Activated naive CD4-positive, alpha-beta T cell treated with anti-CD3 and anti-CD28 coated beads for 36 hours (primary cell): ENCODE results near the gene HRG. TPM values are rescaled to one million over a fixed set of nuclear protein-coding genes. Genes with fewer than 3 reads are reported as not detected.

Source experiments
- CTCF ChIA-PET: fragments of 350-600 bp; sonication (Branson Sonifier 250); formaldehyde crosslinking; loops from one replicate; lab custom pipeline; 2021; ENCODE audit warnings: antibody characterized with exemption; lab: Charles Lee
- DNase-seq: peaks from one replicate; pipeline ENCODE4 v3.0.0-alpha.2; 2020
- H3K27ac Mint-ChIP-seq: one replicate; pipeline ENCODE4 v1.8.0; 2021; ENCODE audit warnings: mild to moderate bottlenecking, mixed read lengths
- H3K27me3 Mint-ChIP-seq: one replicate; pipeline ENCODE4 v1.8.0; 2021; ENCODE audit warnings: low read depth, mixed read lengths
- H3K36me3 Mint-ChIP-seq: one replicate; pipeline ENCODE4 v1.8.0; 2021; ENCODE audit warnings: low read depth, mixed read lengths
- H3K4me1 Mint-ChIP-seq: one replicate; pipeline ENCODE4 v1.8.0; 2021; ENCODE audit warnings: low read depth, mixed read lengths
- H3K4me3 Mint-ChIP-seq: one replicate; pipeline ENCODE4 v1.8.0; 2021; ENCODE audit warnings: mild to moderate bottlenecking, moderate library complexity, mixed read lengths
- H3K9me3 Mint-ChIP-seq: one replicate; pipeline ENCODE4 v1.8.0; 2021; ENCODE audit warnings: mixed read lengths
- intact Hi-C: fragments of 100-400 bp; cut with micrococcal nuclease; formaldehyde crosslinking; loops from one replicate; pipeline ENCODE4 v1.15.1; 2023
- total RNA-seq, 2 experiments: library from RNA; stranded (reverse); gene quantifications; one replicate each; pipeline ENCODE4 v1.2.3, GENCODE V29; 2021

HRG gene
- total RNA-seq = not detected

DNA sequence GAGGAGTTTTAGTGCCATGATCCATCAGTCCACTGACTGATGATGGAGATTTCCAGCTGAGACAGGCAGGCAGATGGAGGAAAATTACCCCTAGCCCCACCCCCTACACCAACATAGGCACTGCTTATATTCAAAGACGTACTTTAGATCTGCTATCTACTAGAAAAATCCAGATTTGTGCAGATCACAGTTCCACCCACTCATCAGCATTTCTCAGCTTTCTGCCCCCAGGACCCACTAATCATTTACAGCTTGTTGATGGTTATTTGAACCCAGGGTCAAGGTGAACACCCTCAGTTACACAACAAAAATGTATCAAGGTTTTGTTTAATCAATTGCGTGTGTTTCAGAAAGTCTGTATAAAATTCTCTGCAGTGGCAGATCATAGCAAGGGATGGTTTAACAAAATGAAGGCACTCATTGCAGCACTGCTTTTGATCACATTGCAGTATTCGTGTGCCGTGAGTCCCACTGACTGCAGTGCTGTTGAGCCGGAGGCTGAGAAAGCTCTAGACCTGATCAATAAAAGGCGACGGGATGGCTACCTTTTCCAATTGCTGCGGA lies at the start of gene HRG:
Gene HRG, plus strand, starts transcription at position 390 of the 564 bp plus-strand sequence. Its CDS starts 18 bp downstream, at position 408.
- Mint-ChIP-seq H3K4me3 (no peak within 1 kb of the TSS), H3K4me1 (peaks cover 16% of the 10 kb centered on the region), H3K9me3 (no peaks in the 10 kb centered on the region), H3K36me3 (no peaks in the 10 kb centered on the region), H3K27ac (no peak within 1 kb of the TSS), H3K27me3 (no peaks in the 10 kb centered on the region)
- intact Hi-C loops = no loop called here
- no peak for DNase-seq
- CTCF ChIA-PET = interaction anchor here (0.9 kb wide), 1 partner anchor 49 kb away, joined by 3 read pairs; no protein-coding TSS in a partner anchor

DNA sequence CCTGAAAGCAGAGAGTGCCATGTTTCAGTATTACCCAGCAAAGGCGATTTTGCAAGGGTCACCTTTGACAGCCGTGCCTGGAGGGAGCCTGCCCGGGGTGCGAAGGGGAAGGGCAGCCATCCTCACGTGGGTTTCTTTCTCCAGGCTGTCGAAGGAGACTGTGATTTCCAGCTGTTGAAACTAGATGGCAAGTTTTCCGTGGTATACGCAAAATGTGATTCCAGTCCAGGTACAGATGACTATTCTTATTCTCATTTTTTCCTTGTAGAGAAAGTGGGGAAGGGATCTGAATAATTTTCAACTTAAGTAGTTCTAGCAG lies 49.6 kb upstream of the HRG start:
- Mint-ChIP-seq H3K4me3 (no peak overlapping the region), H3K27ac (no peak overlapping the region), H3K9me3 (no peaks in the 10 kb centered on the region), H3K4me1 (peaks cover 18% of the 10 kb centered on the region), H3K27me3 (peaks cover 17% of the 10 kb centered on the region), H3K36me3 (no peaks in the 10 kb centered on the region)
- no peak for DNase-seq
- intact Hi-C loops = loop anchor here (2.0 to 10.0 kb wide), 4 partner anchors 49 to 673 kb away; partner anchors contain the start of gene TBCCD1
- CTCF ChIA-PET = interaction anchor here (0.7 to 6.2 kb wide), 46 partner anchors 8 to 957 kb away, joined by 3 to 99 read pairs (median 6); partner anchors contain the start of genes DNAJB11, ETV5 and HRG

DNA sequence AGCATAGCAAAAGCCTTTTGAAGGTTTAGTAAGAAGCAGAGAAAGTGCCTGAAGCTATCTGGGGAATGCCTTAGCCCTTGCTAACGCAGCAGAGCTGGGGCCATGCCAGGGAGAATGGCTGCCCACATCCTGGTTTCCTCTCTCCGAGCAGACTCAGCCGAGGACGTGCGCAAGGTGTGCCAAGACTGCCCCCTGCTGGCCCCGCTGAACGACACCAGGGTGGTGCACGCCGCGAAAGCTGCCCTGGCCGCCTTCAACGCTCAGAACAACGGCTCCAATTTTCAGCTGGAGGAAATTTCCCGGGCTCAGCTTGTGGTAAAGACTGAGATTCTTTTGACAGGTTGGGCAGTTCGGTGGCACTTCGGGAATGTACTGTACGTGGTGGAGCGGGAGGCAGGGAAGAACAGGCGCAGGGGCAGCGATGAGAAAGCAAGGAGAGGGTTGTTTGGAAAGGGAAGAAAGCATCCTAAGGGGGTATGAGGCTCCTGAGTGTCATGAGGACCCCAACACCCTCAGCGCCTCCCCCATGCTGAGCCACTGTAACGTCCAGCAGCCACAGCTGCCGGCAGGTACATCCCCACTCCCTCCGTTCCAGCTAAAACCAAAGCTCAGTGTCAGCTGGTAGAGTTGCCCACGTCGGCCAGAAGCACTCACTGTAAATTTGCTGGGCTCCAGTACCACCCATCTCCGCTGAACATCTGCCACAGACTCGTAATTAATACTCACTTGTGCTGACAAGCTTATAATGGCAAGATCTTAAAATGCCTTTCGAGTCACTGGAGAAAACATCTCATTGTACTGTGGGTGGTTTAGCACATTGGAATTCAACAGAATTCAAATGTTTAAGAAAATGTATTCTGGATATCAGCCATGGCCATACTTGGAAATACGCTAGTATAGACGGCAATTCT lies 48.5 kb upstream of the HRG start:
- CTCF ChIA-PET = interaction anchor here (0.6 to 6.2 kb wide), 63 partner anchors 9 to 958 kb away, joined by 3 to 99 read pairs (median 5); partner anchors contain the start of genes DNAJB11, ETV5 and HRG
- peak overlapping the region; percentile 56 for H3K4me3 Mint-ChIP-seq
- no peaks in the 10 kb centered on the region for H3K9me3 Mint-ChIP-seq
- peak; percentile 97 for DNase-seq
- no peaks in the 10 kb centered on the region for H3K36me3 Mint-ChIP-seq
- peak overlapping the region; percentile 81 for H3K27ac Mint-ChIP-seq
- H3K4me1 Mint-ChIP-seq = peaks cover 18% of the 10 kb centered on the region
- peaks cover 16% of the 10 kb centered on the region for H3K27me3 Mint-ChIP-seq
- intact Hi-C loops = loop anchor here (1.0 to 10.0 kb wide), 18 partner anchors 26 to 957 kb away; partner anchors contain the start of genes DNAJB11, RFC4 and TBCCD1

DNA sequence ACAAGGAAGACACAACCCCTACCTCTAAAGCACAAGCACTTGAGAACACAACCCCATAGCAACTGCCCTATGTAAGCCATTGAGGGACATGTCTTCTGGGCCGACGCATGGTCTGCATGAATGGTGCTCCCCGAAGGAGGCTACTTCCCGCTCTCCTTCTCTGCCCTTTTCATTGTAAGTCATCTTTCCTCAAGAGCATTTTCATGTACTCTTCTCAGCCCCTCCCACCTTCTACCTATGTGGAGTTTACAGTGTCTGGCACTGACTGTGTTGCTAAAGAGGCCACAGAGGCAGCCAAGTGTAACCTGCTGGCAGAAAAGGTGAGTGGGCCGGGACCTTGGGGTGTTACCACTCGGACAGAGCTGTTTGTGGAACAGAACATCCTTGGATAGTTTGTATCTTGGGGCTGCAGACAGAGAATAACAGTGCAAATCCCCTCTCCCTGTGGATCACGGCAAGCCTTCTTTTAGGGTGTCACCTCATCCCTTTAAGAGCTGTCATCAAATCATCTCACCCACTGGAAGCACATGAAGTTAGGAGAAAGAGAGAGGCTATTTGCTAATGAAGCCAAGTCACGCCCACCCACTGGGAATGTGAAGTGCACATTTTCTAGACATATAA lies 47.4 kb upstream of the HRG start:
- no peaks in the 10 kb centered on the region for H3K9me3 Mint-ChIP-seq
- no peak overlapping the region for H3K27ac Mint-ChIP-seq
- H3K36me3 Mint-ChIP-seq = no peaks in the 10 kb centered on the region
- peaks cover 18% of the 10 kb centered on the region for H3K4me1 Mint-ChIP-seq
- no peak overlapping the region for H3K4me3 Mint-ChIP-seq
- intact Hi-C loops = loop anchor here (5.0 to 10.0 kb wide), 2 partner anchors 376 to 546 kb away; no protein-coding TSS in a partner anchor
- peaks cover 13% of the 10 kb centered on the region for H3K27me3 Mint-ChIP-seq
- no peak for DNase-seq
- CTCF ChIA-PET = interaction anchor here (0.6 to 6.2 kb wide), 10 partner anchors 10 to 958 kb away, joined by 3 to 99 read pairs (median 8); no protein-coding TSS in a partner anchor

DNA sequence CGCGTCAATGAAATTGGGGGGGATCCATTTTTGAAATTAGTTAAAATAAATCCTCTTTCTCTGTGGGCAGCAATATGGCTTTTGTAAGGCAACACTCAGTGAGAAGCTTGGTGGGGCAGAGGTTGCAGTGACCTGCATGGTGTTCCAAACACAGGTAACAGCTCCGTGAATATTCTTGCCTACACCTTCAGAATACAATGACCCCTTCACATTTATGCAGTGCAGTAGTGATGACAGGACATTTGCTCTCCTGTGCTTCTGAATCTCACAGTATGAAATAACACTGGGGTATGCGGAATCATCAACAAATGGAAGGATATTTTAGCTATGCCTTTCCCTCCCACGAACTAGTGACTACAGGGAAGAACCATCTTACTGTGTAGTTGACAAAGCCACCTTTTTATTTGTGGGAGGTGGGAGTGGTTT lies 46.0 kb upstream of the HRG start:
- CTCF ChIA-PET = interaction anchor here (0.7 to 1.4 kb wide), 2 partner anchors 79 to 641 kb away, joined by 3 to 4 read pairs; no protein-coding TSS in a partner anchor
- Mint-ChIP-seq H3K27me3 (peaks cover 11% of the 10 kb centered on the region), H3K4me1 (peaks cover 13% of the 10 kb centered on the region), H3K9me3 (no peaks in the 10 kb centered on the region), H3K27ac (no peak overlapping the region), H3K36me3 (no peaks in the 10 kb centered on the region), H3K4me3 (no peak overlapping the region)
- intact Hi-C loops = loop anchor here (5.0 to 10.0 kb wide), 2 partner anchors 377 to 545 kb away; no protein-coding TSS in a partner anchor
- DNase-seq = no peak

GRCh38 chr3:186620213-186621092 lies 45.4 kb upstream of the HRG start:
- no peak overlapping the region for H3K4me3 Mint-ChIP-seq
- no peak for DNase-seq
- no peaks in the 10 kb centered on the region for H3K36me3 Mint-ChIP-seq
- peaks cover 10% of the 10 kb centered on the region for H3K4me1 Mint-ChIP-seq
- no peak overlapping the region for H3K27ac Mint-ChIP-seq
- intact Hi-C loops = no loop called here
- peaks cover 9% of the 10 kb centered on the region for H3K27me3 Mint-ChIP-seq
- CTCF ChIA-PET = interaction anchor here (0.6 to 1.4 kb wide), 5 partner anchors 8 to 642 kb away, joined by 3 to 5 read pairs (median 3); partner anchors contain the start of gene AHSG
- H3K9me3 Mint-ChIP-seq = no peaks in the 10 kb centered on the region

GRCh38 chr3:186621894-186622650 lies 43.7 kb upstream of the HRG start:
- Mint-ChIP-seq H3K36me3 (no peaks in the 10 kb centered on the region), H3K27ac (no peak overlapping the region), H3K27me3 (peaks cover 9% of the 10 kb centered on the region), H3K4me1 (peaks cover 2% of the 10 kb centered on the region), H3K4me3 (no peak overlapping the region), H3K9me3 (no peaks in the 10 kb centered on the region)
- intact Hi-C loops = no loop called here
- no peak for DNase-seq
- CTCF ChIA-PET = interaction anchor here (0.5 to 1.9 kb wide), 5 partner anchors 7 to 144 kb away, joined by 3 to 11 read pairs (median 4); no protein-coding TSS in a partner anchor

GRCh38 chr3:186622651-186623310 lies 43.0 kb upstream of the HRG start:
- H3K4me3 Mint-ChIP-seq = no peak overlapping the region
- no peak for DNase-seq
- no peak overlapping the region for H3K27ac Mint-ChIP-seq
- peaks cover 4% of the 10 kb centered on the region for H3K27me3 Mint-ChIP-seq
- intact Hi-C loops = no loop called here
- CTCF ChIA-PET = interaction anchor here (0.5 to 1.9 kb wide), 3 partner anchors 8 to 143 kb away, joined by 3 to 11 read pairs (median 7); no protein-coding TSS in a partner anchor
- H3K9me3 Mint-ChIP-seq = no peaks in the 10 kb centered on the region
- no peaks in the 10 kb centered on the region for H3K36me3 Mint-ChIP-seq
- no peaks in the 10 kb centered on the region for H3K4me1 Mint-ChIP-seq

- no peaks in the 10 kb centered on the region for H3K4me1 Mint-ChIP-seq
- intact Hi-C loops = no loop called here
- no peak for DNase-seq
- H3K4me3 Mint-ChIP-seq = no peak overlapping the region
- no peaks in the 10 kb centered on the region for H3K27me3 Mint-ChIP-seq
- no peak overlapping the region for H3K27ac Mint-ChIP-seq
- no peaks in the 10 kb centered on the region for H3K9me3 Mint-ChIP-seq
- CTCF ChIA-PET = no interaction called here
- H3K36me3 Mint-ChIP-seq = no peaks in the 10 kb centered on the region
Observed at GRCh38 chr3:186624598-186624997, 41.2 kb upstream of the HRG start.

DNA sequence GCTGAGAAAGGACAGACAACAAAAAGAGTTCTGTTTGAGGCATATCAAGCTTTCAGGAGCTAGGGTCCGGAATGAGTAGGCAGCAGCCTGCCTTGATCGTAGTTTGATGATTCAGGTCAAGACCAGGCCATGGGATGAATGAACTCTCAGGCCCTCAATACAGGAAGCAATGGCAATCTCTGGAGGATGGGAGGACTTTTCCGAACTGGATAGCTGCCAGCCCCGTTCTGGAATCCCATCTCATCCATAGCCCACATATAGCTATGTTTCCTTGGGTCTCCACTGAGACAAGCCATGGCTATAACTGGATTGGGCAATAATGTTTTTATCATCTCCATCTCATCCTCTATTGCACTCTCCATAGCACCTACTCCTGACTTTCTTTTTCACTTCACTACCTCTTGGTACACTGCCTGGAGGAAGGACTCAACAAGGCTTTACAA lies 40.2 kb upstream of the HRG start:
- Mint-ChIP-seq H3K4me1 (no peaks in the 10 kb centered on the region), H3K27ac (no peak overlapping the region), H3K4me3 (no peak overlapping the region), H3K27me3 (peaks cover 1% of the 10 kb centered on the region), H3K9me3 (no peaks in the 10 kb centered on the region), H3K36me3 (no peaks in the 10 kb centered on the region)
- DNase-seq = no peak
- CTCF ChIA-PET = interaction anchor here (0.6 to 1.9 kb wide), 2 partner anchors 10 to 46 kb away, joined by 3 to 17 read pairs; no protein-coding TSS in a partner anchor
- intact Hi-C loops = no loop called here
